HuH-7 (cell line): ENCODE measurements around the gene MXD3.
A peak's percentile ranks its signal among the peaks of the same experiment; 100 is the strongest.
"Not testable (repeated sequence)": the region's sequence is repeated elsewhere in the genome, so short reads cannot be mapped to it uniquely, and the experiment has no call there.

Experiments
- DNase-seq: peaks from one replicate; pipeline ENCODE4 v3.0.0; 2011; ENCODE audit warnings: low spot score

MXD3 gene

DNA sequence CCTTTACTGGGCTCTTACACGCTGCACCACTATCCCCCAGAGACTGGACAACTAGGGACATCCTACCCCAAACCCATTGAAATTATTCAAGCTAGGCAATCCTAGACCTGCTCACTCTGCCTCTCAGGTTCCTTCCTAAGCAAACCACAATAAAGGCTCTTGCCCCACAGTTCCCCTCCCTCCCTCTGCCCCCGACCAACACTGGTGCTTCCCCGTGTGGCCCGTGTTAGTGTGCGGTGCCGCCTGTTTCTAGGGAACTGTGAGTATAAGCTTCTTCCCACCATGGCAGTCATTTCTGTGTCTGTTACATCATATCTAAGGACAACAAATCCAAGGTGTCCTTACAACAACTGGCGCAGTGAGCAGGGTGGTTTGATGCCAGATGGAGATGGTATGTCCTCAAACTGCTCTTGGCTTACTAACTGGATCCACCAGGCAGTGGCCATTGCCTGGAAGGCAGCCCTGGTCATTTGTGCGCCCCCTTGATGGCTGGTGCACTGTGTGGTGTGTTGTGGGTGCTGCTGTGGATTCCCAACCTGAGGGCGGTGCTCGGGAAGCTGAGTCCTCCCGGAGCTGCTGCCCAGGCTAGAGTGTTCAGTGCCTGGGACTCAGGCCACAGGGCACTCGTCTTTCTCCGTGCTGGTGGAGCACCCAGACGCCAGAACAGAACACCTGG, 8.4 kb upstream of the MXD3 start:
- no peak for DNase-seq

DNA sequence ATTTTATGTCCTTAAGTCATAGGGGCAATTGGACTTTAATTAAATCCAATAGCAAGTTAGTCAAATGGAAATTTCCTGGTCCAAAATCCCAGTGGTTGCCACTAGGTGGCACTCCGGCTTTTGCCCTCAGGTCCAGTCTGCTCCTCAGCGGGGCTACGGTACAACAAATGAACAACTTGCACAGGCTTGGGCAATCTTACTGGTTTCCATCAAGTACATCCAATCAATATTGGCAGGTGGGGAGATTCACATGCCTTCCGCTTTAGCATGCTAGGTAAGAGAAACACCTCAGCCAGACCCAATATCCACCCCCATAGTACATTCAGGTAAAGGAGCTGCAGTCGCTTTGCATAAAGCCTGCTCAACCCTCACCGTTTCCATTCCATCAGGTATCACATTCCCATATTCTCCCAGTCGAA, 6.3 kb upstream of the MXD3 start:
- peak; percentile 84 for DNase-seq

DNA sequence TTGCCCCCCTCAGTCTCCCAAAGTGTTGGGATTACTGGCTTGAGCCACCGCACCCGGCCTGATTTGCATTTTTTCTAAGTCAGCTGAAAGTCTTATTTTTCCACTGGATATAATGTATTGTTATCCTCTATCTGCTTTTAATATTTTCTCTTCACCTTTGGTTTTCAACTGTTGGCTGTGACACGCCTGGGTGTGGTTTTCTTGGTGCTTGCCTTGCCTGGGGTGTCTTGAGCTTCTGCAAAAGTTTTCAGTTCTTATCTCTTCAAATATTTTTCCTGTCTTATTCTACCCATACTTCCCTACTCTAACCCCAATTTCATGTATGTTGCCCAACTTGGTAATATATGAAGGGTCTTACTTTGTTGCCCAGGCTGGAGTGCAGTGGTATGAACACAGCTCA, 4.3 kb upstream of the MXD3 start:
- no peak for DNase-seq

DNA sequence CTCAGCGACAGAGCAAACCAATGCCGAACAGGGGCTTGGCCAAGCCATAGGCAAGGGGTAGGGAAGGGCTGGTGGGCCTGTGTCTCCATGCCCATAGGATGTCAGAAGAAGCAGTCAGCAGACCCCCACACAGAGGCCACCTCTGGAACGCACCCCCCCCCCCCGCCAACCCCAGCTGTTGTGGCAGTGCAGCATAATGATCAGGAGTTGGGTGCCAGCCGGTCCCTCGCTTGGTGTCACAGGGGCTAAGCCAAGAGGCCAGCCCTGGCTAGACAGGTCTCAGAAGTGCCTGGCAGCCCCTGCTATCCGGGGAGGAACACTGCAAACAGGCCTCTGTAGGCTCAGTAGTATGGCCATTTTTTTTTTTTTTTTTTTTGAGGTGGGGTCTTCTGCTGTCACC, 3.7 kb upstream of the MXD3 start:
- no peak for DNase-seq

DNA sequence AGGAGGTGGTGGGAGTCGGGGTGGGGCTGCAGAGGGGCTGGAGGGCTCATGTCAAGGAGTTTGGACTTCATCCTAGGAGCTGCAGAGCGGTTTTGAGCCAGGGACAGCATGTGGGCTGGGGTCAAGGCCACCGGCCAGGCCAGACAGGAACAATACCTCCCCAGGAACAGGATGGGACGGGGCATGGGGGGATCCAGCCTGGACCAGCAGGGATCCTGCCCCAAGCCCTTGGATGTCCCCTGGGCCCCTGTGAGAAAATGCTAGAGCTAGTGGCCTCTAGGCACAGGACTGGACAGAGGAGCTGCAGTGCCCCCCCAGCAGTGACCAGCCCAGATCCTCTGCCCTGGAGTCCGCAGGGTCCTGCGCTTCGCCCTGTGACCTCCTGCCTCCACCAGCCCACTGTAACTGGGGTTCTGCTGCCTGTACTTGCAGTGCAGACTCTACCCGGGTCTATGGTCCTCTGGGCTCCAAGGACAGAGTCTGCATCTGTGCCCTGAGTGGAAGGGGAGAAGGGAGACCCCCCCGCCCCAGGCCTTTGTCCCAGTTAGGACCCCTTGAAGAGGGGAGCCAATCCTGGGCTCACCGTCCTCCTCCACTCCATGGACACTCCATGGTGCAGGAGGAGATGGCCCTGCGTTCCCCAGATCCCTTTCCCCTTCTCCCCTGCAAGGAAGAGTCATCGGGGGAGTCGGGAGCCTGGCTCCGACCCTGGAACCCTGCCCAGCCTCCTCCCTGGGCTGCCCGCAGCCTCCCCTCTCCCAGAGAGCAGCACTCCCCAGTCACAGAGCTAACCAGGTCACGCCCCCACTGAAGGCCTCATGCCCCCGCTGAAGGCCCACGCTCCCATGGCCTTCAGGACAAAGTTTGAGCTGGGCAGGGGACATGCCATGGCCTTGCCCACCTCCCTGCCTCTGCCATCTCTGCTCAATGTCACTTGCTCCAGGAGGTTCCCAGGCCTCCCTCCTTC, 3.0 kb upstream of the MXD3 start:
- DNase-seq, result no peak

DNA sequence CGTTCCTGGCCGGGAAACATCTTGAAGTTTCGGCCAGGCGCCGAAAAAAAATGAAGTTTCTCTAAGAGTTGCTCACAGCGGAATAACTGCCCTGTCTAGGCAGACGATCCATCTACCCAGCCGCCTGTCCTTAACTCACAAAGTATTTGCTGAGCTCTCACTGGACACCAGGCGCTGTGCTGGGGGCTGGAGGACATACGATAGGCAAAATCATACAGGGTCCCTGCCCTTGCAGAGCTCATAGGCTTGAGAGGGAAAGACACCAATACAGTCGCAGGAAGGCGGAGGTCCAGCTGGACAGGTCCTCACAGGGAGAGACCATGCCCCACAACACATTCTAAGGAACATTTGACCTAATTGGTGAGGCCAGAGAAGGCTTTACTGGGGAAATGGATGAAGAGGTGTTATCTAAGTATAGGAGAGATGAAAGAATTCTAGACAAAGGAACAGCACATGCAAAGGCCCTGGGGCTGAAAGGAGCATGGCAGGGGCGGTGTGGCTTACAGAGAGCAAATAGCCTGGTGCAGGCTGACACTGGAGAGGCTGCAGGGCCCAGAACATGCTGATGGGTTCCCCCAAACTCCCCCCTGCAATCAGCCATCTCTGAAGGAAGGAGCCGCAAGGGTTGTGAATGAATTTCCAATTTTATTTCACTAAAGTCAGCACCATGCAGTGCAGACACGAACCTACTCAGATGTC, 2.0 kb upstream of the MXD3 start:
- no peak for DNase-seq

DNA sequence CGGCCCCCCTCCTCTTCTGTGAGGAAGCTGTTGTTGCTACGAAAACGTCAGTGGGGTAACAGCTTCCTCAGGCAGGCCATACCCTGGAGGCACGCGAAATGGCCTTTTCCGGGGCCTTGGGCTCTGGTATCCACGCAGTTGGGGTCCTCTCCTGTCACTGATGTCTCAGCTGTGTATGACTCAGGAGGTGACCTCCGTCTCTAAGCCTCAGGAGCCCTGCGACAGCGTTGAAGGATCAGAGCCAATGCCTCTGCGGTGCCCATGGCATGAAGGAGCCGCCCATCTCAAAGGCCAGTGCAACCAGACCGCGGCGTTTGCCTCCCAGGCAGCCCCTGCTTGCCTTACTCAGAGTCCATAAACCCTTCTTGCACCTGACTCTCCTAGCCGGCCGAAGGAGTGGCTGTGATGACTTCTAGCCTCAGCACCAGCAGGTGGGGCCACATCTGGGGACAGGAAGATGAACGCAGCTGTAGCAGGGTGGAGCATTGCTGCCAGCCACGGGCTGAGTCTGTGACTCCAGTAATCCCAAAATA, 1.0 kb upstream of the MXD3 start:
- peak; percentile 52 for DNase-seq

DNA sequence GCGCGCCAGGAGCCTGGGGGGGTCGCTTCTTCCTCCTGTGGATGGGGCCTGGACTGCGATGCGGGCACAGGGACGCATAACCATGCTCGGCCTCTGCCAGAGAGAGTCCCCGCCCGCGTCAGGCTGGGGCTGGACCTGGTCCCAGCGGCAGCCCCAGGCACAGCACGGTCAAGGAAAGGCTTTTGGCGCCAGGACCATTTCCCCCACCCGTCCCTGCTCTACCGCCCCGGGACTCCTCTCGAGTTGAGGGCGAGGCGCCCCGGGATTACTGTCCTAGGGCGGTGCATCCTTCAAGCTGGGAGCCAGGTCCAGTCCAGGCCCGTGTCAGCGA, 341 bp downstream of the MXD3 start:
- no peak for DNase-seq

DNA sequence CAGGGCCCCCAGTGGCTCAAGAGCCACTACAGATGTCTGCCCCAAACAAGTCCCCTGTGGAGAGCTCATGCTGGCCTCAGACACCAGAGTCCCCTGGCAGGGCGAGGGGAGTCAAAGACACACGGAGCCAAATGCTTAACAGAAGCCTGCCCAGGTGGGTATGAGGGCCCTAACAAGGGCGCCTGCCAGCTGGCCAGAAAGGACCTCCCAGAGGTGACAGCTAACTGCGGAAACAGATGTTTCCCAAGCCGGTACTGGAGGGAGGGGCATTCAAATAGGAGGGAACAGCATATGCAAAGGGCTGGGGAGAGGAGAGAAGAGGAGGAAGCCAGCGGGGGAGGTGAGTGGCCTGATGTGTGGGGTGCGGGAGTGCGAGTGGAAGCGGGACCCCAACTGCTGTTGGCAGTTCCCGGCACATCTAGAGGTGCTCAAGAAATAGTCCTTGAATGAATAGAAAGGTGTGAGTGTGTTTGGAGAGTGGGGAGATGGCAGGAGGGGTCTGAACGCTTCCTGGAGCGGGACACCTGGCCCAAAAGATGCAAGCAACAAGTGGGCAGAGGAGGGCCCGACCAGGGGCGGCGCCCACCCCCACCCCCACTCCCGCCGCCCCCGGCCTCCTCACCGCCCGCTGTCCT, 824 bp downstream of the MXD3 start:
- no peak for DNase-seq

DNA sequence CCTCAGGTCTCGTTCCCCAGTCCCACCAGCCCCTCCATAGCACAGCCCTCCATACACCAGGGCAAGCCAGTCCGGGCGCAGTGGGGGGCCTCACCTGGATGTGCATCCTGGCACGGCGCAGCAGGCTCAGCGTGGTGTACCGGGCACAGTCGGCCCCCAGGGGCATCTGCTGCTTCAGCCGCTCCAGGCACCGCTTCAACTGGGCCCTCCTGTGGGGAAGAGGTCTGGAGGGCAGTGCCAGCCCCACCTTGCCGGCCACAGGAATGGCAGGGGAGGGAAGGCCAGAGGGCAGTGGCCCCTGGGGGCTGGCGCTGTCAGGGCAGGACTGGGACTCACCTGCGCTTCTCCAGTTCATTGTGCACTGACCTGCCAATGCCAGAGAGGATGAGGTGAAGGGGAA, 1.4 kb downstream of the MXD3 start:
- DNase-seq, result no peak

DNA sequence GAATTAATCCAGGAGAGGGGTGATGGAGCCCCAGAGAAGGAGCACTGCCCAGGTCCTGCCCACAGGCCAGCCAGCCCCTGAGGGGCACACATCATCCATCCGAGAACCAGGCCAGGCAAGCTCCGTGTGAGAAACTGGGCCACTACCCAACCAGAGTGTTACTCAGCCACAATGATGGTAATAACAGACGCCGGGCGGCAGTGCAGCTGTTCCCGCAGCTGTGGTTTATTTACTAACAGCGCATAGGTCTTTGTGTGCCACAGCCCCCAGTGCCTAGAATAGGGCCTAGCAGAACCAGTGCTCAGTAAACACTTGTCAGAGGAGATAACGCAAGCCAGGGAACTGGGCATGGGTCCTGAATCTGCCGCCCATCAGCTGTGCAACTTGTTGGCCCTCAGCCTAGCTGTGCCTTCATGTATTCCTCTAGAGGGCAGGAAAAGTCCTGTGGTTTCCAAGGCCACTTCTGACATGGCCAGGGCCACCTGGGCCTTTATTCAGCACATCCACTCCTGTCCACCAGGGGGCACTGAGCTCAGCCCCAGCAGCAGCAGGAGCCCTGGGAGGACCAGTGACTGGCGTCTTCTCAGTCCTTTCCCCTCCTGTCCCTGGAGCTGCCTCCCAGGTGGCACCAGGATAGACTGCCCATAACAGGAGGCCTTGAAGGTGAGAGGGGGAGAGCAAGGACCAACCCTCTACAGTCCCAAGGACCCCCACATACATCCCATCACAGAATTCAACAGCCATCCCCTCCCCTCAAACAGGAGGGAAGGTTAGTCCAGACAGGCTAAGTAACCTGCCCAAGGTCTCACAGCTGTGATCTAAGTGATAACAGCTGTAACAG, 2.1 kb downstream of the MXD3 start:
- peak; percentile 93 for DNase-seq

DNA sequence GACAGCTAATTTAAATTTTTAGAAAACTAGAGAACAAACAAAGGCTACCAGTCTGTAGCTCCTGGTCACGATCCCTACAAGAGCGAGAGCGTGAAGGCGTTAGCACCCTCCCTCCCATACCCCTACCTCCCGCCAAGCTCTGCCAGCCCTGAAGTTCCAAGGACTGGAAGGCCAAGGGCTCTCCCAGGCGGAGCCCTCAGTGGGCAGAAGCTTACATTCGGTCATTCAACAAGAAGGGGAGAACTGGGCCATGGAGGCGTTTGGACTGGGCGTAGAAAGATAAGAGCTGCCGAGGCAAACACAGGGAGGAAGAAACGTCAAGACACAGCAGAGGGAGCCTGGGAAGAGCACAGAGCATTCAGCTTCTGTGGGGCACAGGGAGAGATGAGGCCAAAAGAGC, 3.0 kb downstream of the MXD3 start:
- DNase-seq, result no peak

DNA sequence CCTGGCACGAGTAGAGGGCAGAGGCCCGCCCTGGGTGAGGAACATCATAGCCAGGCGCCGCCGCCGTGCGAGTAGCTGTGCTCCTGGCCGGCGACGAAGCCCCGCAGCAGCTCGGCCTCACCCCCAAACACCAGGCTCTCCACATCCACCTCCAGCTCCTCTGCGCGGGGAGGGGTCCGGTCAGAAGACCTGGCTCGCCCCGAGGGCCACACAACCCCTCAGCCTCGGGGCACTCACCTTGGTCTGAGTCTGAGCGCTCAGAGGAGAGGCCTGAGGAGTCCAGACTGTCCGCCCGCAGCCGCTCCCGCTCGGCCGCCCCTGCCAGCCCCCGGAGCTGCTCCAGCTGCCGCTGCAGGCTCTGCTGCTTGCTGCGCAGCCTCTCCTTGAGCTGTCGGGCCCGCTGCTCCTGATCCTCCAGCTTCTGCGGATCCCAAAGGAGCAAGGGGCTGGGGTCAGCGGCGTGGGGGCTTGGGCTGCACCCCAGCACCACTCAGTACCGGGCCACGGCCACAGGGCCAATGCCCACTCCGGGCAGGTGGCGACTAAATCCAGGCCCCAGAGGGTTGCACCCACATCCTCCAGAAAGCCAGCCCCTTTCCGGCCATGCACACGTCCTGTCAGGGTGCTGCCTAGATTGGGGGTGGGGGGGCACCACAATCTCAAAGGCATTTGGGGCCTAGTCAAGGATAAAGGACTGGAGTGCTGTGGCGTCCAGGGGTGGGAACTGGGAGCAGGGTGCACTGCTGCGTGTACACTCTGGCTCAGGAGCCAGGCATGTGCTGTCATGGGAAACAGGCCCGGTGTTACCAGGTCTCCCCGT, 3.9 kb downstream of the MXD3 start:
- no peak for DNase-seq

DNA sequence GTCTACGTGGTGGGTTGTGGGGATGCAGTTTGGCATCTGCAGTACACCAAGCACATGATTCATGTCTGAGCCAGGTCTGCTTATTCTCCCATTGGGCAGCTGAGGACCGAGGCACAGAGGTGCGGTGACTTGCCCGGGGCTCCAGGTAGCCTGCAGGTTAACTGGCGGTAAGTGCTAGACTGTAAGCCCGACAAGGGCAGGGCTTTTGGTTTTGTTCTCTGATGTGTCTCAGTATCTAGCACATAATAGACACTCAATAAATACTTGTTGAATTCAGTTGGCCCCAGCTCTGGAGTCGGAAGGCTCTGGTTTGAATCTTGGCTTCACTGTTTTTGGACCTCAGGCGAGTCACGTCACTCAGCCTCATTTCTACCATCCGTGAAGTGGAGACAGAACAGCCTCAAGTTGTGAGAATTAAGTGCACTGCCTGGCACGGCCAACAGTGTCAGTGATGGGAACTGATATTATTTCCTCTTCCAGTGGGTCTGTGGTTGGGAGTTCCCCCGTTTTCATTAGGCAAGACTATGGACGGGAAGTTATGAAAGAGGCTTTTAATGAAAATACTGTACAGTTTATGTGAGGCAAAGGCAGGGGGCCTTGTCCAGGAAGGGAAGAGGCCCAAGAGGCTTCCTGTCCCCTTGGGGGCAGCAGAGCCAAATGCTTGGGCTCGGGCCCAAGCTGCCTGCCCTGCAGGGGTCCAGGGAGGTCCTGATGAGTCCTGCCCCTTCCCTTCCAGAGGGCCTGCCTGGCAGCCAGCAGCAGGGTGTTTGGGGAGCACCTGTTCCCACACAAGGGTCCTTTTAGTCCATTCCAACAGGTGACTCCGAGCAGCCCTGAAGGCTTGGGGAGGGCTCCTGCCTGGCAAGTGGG, 4.8 kb downstream of the MXD3 start:
- no peak for DNase-seq

DNA sequence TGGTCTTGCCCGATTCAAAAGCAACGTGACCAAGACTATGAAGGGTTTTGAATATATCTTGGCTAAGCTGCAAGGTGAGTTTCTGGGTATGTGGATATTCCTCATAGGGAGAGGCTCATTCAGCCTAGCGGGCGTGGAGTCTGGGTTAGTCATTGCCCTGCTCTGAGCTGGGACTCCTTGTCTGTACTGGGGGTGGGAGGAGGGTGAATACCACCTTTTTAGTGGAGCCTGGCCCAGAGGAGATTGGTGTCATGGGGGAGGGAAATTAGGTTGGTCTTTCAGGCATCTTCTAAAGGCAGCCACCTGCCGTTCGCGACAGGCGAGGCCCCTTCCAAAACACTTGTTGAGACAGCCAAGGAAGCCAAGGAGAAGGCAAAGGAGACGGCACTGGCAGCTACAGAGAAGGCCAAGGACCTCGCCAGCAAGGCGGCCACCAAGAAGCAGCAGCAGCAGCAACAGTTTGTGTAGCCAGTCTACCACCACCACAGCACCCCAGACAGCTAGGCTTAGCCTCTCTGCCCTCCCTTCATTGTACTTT, 5.5 kb downstream of the MXD3 start:
- not testable (repeated sequence) for DNase-seq

DNA sequence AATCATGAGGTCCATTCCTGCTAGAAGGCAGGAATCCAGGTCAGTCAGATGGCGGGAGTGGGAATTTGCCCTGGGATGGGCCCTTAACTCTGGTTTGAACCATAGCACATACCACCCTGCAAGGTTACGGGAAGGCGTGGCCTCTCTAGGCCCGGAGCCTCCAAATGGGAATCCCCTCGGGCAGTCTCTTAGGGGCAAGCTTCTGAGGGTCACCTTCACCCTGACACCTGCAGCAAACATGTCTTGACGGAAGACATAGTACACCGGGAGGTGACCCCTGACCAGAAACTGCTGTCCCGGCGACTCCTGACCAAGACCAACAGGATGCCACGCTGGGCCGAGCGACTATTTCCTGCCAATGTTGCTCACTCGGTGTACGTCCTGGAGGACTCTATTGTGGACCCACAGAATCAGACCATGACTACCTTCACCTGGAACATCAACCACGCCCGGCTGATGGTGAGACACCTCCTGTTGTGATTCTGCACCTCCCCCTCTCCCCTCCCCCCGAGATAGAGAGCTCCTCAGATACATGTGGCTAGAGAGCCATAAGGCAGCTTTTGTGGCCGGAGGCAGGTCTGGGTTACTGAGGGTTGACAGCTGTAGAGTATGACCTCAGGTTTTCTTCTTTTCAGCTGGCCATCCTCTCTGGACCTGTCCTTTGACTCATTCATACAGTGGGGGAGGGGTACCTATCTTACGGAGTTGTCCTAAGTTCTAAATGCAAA, 7.1 kb downstream of the MXD3 start:
- DNase-seq, result no peak

DNA sequence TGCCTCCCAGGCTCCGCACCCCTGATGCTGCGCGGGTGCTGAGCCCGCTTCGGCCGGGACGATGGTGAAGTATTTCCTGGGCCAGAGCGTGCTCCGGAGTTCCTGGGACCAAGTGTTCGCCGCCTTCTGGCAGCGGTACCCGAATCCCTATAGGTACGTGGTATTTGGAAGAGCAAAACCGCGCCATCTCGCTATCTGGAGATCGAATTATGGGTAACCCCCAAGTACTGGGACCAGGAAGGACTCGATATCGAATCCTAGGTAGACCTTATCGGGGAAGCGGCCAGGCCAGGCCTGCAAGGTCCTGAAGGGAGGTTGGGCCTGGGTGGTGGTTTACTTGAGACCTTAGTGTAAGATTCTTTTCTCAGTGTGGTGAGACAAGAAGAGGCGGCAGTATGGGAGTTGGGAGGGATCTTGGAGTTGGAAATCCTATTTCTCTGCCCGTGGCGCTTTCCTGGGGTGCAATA, 7.7 kb downstream of the MXD3 start:
- no peak for DNase-seq
